Measurements from ENCODE around the gene MTUS2.

Gene MTUS2

GRCh38 chr13:29039212-29039611, 219.1 kb downstream of the MTUS2 start:
- no peak for DNase-seq

GRCh38 chr13:29046588-29046987, 226.4 kb downstream of the MTUS2 start:
- DNase-seq = no peak

DNA sequence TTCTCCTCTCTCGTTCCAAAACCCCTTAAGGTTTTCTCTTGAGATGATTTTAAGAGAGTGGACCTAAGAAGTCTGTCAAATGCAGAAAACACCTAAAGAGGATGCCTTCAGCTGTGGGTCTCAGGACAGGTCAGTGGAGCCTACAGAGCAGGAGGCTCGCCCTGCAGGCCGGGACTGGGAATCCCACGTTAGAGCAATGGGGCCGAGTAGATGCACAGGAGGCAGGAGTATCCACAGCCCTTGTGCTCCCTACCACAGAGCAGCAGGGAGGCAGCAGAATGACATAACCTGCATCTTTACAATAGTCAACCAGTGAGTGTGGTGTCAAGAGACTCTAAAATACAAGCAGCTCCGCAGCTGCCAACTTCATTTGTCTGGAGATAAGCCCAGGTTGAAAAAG, 229.4 kb downstream of the MTUS2 start:
- DNase-seq = no peak

- no peak for DNase-seq
These were observed 230.6 kb downstream of the MTUS2 start for GRCh38 chr13:29050719-29051118.

- DNase-seq = no peak
These were observed 239.7 kb downstream of the MTUS2 start for GRCh38 chr13:29059800-29060199.

GRCh38 chr13:29065142-29065541, 245.0 kb downstream of the MTUS2 start:
- DNase-seq = no peak

DNA sequence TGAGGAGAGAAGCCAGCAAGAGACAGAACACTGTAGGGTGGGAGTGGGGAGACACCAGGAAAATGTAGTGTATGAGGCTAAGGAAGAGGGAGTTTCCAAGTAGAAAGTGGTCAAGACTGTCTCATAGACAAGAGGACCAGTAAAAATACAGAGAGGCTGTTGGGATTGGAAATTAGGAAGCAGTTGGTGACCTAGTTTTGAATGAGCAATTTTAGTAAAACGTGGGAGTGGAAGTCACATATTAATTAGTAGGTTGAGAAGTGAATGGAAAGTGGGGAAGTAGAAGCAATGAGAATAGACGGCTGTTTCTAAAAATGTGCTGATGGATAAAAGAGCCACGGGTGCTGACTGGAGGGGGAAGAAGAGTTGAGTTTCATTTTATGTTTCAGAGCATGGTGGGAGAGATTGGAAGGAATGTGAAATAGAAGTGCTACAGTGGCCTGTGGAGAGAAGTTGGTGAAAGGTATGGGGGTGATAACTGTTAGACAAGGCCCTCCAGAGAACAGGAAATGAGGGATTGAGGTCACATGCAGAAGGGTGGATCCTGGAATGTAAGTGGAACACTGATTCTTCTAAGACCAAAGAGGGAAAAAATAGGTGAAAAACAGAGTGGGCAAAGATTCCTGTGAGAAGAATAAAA, 247.3 kb downstream of the MTUS2 start:
- DNase-seq = no peak

DNA sequence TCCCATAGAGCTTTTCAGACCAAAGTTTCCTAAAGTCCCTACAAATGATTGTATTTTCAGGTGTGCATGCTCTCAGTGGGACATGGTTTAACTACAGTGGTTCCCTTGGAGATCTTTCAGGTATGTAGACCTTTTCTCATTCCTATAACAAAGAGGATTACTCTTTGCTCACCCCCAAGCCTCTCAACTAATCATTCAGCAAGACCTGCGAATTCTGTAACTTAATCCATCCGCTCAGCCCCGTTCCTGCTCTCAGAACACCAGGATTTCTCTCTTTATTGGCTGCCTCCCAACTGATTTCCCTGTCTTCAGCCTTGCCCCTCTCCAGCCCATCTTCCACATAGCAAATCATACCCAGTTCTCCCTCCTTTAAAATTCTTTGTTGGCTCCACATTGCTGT, 253.6 kb downstream of the MTUS2 start:
- no peak for DNase-seq

DNA sequence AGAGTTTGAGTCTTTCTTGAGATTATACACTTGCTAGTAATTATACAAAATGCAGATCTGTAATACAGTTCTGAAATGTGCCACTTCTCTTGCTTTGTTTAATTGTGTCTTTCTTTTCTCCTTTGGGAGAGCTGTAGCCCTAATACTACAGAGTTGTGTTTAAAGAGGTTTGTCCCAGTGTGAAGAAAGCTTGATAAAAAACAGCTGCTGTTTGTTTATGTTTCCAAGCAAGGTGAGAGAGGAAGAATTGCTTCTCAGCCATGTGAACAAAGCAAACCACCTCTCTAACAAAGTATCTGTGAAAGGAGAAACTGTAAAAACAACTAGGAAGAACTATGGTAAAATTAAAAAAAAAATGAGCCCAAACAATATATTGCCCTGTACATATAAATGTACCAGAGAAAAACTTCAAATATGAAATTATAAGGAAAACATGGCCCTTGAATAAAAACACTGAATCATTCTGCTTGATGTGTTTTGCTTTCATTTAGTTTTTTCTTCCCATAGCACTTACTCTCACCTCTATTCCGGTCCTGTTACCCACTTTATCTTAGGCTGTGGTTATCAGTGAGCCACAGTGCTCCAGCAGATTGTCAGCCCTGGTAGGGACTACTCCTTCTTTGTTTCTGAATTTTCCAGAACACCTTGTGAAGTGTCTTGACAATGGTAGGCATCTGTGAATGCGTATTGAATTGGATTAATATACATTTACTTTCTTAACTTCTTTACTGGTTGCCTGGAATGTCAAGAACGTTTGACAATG, 257.1 kb downstream of the MTUS2 start:
- no peak for DNase-seq

DNA sequence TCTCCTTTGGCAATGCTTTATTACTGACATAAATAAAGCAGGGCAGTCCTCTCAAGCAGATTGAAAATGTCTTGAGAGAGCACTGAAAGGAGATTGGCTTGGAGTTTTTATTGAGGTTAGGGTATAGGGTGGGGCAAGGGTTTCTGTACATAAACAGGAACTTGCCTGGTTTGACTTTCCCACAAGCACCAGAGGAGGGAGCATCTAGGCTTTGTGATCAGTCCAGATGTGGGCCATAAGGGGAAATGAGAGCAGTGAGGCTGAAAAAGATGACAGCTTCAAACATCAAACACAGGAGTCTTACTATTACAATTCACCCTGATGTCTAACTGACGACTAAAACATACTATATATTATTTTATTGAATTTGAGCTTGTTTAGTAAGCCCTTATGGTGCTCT, 260.9 kb downstream of the MTUS2 start:
- no peak for DNase-seq

DNA sequence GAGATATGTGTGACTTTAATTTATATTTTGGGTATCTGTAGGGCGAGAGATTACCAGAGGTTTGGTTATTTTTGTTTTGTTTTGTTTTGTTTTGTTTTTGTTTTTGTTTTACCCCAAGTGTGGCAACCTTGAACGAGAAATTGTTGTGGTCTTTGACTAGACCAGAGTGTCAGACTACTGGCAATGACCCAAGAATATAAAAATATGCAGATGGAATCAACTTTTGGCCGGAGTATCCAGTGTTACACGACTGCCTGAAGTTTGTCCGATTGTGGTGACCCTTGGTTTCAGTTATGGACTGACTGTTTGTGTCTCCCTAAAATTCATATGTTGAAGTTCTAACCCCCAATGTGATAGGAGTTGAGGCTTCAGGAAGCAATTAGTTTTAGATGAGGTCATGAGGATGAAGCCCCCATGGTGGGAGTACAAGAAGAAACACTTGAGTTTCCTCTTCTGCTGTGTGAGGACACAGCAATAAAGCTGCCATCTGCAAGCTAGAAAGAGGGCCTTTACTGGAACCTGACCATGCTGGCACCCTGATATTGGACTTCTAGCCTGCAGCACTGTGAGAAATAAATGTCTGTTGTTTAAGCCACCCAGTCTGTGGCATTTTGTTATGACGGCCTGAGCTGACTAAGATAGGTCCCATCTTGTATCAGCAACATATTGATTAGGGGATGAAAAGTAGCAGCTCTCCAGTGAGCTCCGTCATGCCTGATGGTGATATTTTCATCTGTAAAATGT, 261.7 kb downstream of the MTUS2 start:
- no peak for DNase-seq

GRCh38 chr13:29099781-29100406, 279.8 kb downstream of the MTUS2 start:
- DNase-seq = no peak

GRCh38 chr13:29100758-29101157, 280.6 kb downstream of the MTUS2 start:
- no peak for DNase-seq

- DNase-seq = no peak
These were observed 281.3 kb downstream of the MTUS2 start for GRCh38 chr13:29101409-29101808.

GRCh38 chr13:29101905-29102304, 281.8 kb downstream of the MTUS2 start:
- no peak for DNase-seq

DNA sequence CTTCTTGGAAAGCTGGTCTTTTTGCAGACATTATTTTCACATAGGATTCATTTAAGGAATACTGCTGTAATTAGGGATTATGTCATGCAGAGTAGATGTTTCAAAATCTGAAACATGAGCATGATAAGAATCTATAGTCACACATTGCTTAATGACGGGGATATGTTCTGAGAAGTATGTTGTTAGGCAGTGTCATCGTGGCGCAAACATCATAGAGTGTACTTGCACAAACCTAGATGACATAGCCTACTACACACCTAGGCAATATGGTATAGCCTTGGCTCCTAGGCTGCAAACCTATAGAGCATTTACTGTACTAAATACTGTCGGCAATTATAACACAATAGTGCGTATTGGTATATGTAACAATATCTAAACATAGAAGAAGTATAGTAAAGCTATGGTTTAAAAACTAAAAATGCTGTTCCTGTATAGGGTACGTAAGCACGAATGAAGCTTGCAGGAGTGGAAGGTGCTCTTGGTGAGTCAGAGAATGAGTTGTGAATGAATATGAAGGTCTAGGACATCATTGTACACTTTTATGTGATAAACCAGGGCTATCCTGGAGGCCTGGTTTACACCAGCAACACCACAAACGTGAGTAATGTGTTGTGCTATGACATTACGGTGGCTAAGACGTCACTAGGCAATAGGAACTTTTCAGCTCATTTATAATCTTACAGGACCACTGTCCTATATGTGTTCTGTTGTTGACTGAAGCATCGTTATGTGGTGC, 283.1 kb downstream of the MTUS2 start:
- DNase-seq = no peak

- no peak for DNase-seq
These were observed 284.3 kb downstream of the MTUS2 start for GRCh38 chr13:29104461-29104860.

GRCh38 chr13:29105779-29106178, 285.6 kb downstream of the MTUS2 start:
- DNase-seq = no peak

DNA sequence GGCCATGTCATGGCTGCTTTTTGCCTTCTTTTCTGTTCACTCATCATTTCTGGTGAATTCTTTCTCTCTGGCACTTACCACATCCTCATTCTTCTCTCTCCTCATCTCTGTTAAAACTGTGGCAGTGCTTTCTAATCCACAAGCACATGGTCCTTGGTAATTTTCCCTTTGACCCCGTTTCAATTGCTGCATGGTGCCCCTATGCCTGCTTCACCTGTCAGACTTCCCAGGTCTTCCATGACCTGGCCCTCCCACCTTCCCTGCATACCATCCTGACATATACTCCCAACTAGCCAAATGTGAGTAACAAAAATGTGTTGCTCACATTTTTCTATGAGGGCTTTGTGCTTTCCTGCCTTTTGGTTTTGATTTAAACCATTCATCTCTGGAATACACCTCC, 286.5 kb downstream of the MTUS2 start:
- no peak for DNase-seq

DNA sequence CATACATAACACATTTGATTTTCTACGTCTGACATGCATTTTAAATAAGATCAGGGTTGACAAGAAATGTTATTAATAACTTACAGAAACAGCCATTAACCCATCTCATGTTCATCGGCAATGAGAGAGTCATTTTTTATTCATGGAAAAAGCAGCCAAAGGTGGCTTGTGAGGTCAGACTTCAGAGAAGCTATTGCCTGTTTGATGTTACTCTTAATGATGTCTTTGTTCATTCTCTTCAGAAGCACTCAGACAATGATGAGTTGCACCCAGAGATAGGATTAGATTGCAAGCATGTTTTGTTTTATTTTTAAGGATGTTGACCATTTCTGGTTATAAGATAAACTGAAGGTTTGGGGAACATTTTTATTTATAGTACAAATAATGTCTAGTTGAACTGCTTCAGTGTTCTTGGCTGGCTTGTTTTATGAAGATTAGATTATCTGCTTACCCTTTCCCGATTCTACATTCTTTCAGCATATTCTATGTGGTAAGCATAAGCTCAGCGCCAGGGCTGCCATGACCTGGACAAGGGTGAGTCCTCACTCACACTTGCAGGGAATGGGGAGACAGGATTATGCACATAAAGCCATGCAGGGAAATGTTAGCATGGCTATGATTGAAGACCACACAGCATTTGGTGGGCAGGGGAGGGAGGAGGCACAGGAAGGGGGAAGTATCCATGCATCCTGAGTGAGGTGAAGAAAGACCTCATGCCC, 288.1 kb downstream of the MTUS2 start:
- no peak for DNase-seq

DNA sequence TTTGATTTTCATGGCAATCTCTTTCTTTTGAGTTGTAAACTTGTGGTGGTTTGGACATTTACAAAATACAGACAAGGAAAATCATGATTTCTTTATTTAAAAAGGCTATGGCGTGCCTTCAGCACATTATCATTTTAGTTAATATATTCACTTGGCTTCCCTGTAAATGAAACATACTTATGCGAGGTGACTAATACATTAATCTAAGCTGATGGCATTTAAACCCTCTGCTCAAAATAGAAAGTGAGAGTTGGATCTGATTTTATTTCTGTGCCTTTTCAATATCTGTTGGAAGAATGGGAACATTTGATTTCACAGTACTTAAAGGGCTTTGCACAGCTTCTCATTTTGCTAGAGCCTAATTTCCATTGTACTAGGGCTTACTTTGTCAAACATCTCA, 289.8 kb downstream of the MTUS2 start:
- no peak for DNase-seq

GRCh38 chr13:29111446-29111845, 291.3 kb downstream of the MTUS2 start:
- DNase-seq = no peak
